ENCODE data around the gene RHBDF2.

The RHBDF2 gene

DNA sequence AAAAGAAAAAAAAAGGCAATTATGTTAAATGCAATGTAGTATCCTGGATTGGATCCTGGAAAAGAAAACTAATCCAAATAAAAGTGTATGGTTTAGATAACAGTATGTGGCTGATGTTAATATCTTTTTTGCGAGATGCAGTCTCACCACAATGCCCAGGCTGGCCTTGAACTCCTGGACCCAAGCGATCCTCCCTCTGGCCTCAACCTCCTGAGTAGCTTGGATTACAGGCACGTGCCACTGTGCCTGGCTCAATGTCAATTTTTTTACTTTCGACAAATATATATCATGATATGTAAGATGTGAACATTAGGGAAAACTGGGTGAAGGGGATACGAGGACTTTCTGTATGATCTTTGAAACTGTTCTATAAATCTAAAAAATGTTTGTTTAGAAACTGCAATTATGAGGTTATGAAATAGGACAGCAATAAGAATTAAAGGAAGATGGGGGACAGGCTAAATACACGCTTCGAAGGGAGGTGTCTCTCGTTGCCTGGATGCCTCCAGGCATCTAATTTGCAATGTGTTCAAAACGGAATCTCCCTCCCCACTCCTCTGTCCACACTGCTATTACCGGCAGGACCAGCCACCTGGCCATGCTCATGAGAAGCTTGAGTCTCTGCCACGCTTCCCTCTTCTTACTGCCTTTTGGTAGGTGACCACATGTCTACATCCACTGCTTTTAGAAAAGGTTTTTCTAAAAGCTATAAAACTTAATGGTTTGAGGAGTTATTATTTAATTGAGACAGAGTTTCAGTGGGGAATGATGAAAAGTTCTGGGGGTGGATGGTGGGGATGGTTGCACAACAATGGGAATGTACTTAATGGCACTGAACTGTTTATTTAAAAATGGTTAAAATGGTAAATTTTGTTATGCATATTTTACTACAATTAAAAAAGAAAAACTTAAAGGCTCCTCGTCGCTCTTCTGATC is 63.5 kb downstream of the RHBDF2 start:
- no peak for DNase-seq (ENCODE audit: low read depth)

DNA sequence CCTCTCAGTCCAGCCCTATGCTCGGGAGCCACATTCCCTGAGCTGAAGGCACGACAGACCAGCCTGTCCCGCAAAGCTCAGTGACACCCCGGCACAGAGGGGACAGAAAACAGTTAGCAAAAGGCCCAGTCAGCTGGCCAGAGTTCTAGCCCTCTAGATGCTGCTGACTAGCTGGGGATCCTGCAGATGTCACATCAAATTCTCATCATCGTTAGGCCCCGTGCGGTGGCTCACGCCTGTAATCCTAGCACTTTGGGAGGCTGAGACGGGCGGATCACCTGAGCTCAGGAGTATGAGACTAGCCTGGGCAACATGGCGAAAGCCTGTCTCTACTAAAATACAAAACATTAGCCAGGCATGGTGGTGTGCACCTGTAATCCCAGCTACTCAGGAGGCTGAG is 65.5 kb downstream of the RHBDF2 start:
- no peak for DNase-seq (ENCODE audit: low read depth)

DNA sequence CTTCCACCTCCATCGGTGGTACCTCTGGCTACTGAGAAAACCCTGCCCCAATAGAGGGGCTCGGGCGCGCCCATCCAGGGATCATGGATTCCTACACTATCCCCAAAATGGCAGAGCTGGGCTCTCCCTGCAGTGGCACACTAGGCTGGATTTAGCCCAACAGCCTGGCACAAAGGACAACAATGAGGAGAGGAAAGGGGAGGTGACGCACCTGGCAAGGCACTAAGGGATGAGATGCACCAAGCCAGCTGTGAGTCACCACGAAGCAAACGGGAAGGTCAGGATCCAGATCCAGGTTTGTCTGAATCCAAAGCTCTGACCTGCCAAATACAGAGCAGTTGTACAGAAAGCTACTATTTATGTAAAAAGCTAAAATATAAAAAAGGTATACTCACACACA is 66.4 kb downstream of the RHBDF2 start:
- DNase-seq (ENCODE audit: low read depth), result no peak

DNA sequence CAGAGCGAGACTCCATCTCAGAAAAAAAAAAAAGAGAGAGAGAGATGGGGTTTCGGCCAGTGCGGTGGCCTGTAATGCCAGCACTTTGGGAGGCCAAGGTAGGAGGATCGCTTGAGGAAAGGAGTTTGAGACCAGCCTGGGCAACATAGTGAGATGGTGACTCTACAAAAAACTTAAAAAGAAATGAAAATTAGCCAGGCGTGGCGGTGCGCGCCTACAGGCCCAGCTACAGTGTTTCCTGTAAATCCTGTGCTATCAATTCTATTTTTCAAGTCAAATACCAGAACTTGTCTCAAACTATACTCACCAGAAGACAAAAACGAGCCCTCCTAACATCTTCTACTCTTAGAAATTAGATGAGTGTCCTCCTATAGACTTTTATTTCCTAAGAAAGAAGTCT is 67.5 kb downstream of the RHBDF2 start:
- DNase-seq (ENCODE audit: low read depth), result no peak

DNA sequence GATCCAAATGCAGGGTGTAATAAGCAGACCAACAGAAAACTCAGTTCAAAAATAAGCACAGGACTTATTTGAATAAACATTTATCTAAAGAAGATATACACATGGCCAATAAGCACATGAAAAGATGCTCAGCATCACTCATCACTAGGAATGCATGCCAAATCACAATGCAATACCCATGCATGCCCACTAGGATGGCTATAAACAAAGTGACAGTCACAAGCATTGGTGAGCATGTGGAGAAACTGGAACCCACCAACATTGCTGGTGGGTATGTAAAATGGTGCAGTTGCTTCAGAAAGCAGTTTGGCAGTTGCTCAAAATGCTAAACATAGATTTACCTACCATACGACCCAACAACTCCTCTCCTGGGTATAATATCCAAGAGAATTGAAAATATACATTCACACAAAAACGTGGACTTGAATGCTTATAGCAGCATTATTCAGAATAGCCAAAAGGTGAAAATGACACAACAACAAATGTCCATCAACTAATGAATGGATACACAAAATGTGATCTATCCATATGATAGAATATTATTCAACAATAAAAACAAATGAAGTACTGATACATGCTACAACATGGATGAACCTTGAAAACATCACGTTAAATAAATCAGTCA is 68.4 kb downstream of the RHBDF2 start:
- peak; percentile 66 for DNase-seq (ENCODE audit: low read depth)

DNA sequence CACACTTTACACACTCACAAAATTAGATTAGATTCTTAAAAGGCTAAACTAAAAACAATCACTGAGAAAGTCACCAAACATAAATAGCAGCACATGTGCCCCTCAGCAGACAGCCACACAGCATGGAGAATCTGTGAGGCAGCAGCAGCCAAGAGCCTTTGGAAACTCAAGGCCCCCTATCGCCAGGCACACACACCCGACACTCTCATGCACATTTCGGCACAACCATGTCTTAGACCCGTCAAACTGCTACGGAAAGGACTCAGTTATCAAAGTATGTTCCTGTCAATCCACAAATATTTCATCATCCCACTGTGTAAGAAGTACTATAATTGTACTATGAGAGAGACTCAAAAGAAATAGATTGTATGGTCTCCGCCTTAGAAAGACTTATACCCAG is 69.2 kb downstream of the RHBDF2 start:
- no peak for DNase-seq (ENCODE audit: low read depth)

DNA sequence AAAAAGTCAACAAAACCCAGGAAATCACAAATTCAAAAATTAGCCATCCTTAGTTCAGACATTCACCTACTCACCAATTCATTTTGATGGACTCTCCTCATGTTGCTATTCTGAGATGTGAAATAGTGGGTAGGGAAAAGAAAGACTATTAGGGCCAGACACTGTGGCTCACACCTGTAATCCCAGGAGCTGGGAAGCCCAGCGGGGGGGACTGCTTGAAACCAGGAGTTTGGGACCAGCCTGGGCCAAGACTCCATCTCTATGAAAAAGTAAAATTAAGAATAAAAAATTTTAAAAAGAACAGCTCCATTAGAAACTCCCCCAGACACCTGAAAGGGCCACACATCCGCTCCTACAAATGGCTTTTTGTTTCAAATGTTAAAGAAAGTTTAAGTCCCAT is 69.7 kb downstream of the RHBDF2 start:
- DNase-seq (ENCODE audit: low read depth), result no peak

DNA sequence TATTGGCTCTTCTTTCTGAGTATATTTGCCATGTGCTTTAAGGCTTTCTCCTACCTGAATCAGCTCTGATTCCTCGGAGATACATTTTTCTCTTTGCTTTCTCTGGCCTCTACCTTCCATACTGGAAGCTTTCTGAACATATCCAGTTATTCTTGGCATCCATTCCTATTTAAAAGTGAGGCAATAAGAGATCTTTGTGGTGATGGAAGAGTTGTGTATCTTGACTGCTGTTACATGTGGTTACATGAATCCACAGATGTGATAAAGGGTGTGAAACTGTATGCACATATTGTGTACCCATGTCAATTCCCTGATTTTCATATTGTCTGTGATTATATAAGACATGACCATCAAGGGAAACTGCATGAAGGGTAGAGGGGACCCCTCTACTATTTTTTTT is 72.7 kb downstream of the RHBDF2 start:
- no peak for DNase-seq (ENCODE audit: low read depth)

DNA sequence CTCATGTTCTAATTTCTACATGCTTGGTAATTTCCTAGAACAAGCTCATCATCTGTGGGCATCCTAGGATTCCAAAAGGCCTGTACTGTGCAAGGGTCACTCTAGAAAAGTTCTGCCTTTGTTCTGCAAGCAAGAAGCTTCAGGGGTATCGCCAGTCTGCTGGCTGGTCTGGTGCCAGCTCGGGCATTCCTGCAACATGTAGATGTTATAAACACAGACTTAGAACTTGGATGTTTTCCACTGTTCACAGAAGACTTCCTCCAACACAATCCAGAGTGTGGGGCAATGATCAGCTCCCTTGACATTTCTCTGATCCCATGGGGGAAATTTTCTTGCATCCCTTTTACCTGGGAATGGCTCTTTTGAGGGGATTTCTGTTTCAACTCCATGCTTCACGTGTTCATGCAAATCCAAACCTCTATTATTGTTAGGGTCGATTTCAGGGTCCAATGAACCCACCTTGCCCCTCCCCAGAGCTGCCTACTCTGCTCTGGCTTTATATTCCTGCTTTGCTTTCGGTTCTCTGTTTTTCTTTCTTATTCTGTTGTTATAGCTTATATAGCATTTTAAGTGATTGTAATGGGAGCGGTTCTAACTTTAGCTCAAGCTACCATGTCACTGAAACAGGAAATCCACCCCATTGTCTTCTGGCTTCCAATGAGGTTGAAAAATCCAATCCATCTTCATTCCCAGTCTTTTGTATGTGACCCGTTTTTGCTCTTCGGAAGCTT is 73.6 kb downstream of the RHBDF2 start:
- DNase-seq (ENCODE audit: low read depth), result no peak

DNA sequence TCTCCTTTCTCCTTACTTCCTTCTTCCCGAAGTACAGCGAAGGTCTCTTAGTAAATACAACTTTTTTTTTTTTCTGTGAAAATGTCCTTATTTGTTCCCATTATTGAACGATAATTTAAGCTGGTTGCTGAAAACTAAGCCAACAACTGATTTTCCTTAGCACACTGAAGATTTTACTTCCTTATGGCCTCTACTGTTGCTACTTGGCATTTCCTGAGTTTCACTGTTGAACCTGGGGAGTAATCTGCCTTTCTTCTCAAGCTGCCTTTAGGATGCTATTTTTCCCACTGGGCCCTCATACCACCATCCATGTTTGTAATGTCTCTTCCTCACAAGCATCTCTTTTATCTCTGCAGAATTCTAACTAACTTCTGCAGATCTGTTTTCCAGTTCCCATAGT is 74.4 kb downstream of the RHBDF2 start:
- DNase-seq (ENCODE audit: low read depth), result no peak

DNA sequence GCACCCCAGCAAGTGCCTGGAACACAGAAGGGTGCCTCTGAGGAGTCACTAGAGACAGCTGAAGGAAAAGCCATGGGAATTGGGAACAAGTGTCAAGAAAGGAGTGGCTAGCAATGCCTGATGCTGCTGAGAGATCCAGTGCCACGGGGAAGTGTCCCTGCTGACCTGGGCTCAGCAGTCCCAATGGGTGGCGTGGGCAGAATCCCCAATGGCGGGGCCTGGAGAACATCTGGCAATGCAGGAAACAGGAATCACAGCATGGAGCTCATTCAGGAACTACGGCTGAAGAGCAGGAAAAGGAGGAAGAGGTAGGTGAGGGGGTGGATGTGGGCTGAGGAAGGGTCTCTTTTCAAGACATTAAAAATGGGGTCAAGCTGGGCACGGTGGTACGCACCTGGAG is 78.4 kb downstream of the RHBDF2 start:
- DNase-seq (ENCODE audit: low read depth), result no peak

DNA sequence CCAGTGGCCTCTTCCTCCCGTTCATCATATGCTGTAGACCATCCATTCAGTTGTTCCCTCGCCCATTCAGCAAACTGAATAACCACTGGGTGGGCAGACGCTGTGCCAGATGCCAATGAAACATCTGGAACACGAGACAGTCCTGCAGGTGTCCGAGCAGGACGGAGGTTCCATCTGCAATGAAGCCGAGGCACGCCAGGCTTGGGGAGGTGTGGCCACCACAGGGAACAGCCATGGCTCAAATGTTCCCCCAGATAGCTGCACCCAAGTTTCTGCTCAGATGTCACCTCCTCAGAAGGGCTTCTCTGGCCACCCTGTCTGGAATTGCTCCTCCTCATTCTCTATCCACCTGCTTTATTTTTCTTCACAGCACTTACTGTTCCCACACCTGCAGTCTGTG is 78.8 kb downstream of the RHBDF2 start:
- DNase-seq (ENCODE audit: low read depth), result no peak

DNA sequence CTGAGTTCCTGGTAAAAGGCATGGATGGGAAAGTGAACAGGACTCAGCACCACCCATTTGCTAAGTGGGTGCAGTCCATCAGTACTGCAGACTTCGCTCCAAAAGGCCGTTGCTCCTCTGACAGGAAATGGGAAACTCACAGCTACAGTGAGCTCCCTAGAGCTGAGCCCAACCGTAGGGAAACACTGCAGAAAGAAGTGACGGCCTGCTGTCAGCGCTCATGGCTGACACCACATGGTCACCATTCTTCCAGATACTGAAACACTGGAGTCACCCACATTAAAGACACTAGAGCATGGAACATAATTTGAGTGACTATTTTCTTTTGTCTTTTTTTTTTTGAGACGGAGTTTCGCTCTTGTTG is 80.2 kb downstream of the RHBDF2 start:
- DNase-seq (ENCODE audit: low read depth), result no peak

Data from ELR (cell line).